Glomerular visceral epithelial cell (primary cell): Measurements from ENCODE around the gene CXCL13.
"Not testable (repeated sequence)": the region's sequence is repeated elsewhere in the genome, so short reads cannot be mapped to it uniquely, and the experiment has no call there.

Experiments
- DNase-seq: peaks from one replicate; pipeline ENCODE4 v3.0.0-alpha.2; 2016; ENCODE audit errors: extremely low spot score

Gene CXCL13, protein sequence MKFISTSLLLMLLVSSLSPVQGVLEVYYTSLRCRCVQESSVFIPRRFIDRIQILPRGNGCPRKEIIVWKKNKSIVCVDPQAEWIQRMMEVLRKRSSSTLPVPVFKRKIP

DNA sequence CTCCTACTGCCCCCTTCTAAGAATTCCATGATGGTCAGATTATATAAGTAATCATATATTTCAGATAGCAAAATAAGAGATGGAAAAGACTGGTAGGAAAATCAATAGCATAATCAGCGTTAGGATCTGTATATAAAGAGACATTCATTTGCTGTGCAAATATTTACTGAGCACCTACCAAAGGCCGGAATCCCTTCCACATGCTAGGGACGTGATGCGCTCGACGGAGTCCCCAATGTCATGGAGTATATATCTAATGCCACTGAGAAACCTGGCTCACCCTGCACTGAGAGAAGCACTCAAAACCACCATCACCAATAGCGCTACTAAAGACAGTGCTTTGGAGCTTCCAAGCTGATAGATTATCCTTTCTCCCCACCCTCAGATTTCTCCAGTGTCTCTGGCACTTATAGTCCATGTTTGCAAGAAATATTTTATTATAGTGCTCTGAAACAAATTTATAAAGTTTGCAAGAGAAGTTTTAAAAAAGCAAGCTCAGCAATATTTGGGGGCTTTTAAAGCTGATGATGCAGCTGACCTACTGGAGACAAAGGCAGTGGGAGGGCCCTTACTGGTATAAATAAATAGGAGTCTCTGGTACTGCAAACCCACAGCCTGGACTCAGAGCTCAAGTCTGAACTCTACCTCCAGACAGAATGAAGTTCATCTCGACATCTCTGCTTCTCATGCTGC is at the start of gene CXCL13:
CXCL13 (plus strand) TSS at position 611 of the 693 bp plus-strand sequence; CDS start at position 657, 46 bp downstream.
- DNase-seq, result no peak

DNA sequence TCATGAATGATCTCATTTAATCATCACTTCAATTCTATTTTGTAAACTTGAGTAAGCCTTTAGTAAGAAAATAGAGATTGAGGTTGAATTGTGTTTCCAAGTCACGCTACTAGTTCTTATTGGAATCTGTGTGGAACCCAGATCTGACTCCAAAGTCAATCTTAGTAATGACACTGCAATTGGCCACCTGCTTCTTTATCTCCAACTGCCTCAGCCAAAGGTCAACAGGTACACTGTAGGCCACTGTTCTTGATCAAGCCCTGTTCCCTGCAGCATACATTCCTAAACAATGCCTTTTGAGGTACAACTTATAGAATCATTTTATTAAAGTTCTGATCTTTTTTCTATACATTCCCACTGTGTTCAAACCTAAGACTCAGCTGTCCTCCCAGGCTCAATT is 45.5 kb upstream of the CXCL13 start:
- no peak for DNase-seq

- not testable (repeated sequence) for DNase-seq
Measured at GRCh38 chr4:77561720-77562119, 43.9 kb upstream of the CXCL13 start.

DNA sequence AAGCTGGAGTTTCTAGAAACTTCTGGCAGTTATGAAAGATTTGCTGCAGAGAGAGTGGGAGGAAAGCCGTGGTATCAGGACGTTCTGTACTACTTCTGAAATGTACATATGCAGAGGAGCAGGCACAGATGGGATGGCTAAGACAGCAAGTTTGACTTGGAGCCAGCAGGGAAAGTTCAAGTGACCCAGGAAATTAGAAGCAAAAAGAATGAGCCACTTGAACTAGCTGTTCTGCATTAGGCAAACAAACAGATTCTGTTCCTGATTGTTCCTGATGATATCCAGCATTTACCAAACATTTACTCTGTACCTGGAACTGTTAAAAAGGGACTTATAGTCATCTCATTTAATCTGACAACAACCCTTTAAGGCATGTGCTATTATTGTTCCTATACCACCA is 41.4 kb upstream of the CXCL13 start:
- no peak for DNase-seq

GRCh38 chr4:77566148-77566547 is 39.5 kb upstream of the CXCL13 start:
- no peak for DNase-seq

- DNase-seq, result no peak
Measured at GRCh38 chr4:77567549-77567948, 38.1 kb upstream of the CXCL13 start.

DNA sequence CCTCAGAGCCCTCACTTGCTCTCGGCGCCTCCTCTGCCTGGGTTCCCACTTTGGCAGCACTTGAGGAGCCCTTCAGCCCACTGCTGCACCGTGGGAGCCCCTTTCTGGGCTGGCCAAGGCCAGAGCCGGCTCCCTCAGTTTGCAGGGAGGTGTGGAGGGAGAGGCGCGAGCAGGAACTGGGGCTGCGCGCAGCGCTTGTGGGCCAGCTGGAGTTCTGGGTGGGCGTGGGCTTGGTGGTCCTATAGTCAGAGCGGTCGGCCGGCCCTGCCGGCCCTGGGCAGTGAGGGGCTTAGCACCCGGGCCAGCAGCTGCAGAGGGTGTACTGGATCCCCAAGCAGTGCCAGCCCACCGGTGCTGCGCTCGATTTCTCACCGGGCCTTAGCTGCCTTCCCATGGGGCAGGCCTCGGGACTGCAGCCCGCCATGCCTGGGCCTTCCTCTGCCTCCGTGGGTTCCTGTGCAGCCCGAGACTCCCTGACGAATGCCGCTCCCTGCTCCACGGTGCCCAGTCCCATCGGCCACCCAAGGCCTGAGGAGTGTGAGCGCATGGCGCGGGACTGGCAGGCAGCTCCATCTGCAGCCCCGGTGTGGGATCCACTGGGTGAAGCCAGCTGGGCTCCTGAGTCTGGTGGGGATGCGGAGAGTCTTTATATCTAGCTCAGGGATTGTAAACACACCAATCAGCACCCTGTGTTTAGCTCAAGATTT is 35.0 kb upstream of the CXCL13 start:
- not testable (repeated sequence) for DNase-seq

DNA sequence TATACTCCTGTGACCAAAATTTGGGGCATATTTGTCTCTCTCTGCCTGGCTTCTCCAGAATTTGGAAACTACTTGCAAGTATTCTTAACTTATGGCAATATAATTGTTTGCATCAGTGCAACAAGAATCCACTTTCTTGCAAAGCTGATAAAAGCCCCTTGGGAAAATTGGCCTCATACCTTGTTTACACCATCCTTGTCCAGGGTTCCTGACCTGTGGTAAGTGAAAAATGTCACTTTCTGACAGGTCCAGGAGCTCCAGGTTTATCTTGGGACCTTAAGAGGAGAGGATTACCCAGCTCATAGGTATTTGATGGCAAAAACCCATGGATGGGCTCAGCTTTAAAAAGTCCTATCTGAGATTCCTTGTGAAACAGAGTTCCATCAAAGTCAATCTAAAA is 29.3 kb upstream of the CXCL13 start:
- DNase-seq, result no peak

- no peak for DNase-seq
Measured at GRCh38 chr4:77578145-77578544, 27.5 kb upstream of the CXCL13 start.

GRCh38 chr4:77579406-77580076 is 26.1 kb upstream of the CXCL13 start:
- peak; percentile 90 for DNase-seq

GRCh38 chr4:77581724-77582123 is 23.9 kb upstream of the CXCL13 start:
- DNase-seq, result no peak

- DNase-seq, result peak; percentile 24
Measured at GRCh38 chr4:77582156-77582555, 23.5 kb upstream of the CXCL13 start.

GRCh38 chr4:77582711-77583110 is 22.9 kb upstream of the CXCL13 start:
- DNase-seq, result peak; percentile 40

- peak; percentile 35 for DNase-seq
Measured at GRCh38 chr4:77586951-77587383, 18.7 kb upstream of the CXCL13 start.

DNA sequence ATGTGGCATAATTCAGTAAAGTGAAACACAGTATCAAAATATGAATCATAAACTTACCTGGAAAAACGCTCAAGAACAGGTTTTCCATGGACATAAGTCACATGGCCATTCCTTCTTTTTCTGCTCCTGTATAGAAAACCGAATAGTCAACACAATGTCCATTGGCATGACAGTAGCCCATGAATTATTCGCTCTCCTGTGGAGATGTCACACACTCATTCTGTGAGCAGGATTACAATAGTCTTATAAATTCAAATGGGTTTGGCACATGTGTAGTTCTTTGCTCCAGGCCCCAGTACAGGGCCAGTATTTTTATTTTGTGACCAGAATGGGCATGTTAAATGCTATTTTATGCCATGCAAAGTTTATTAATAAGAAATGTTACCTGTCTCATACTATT is 15.1 kb upstream of the CXCL13 start:
- DNase-seq, result no peak

- DNase-seq, result no peak
Measured at GRCh38 chr4:77591532-77591931, 14.1 kb upstream of the CXCL13 start.

- no peak for DNase-seq
Measured at GRCh38 chr4:77593101-77593500, 12.5 kb upstream of the CXCL13 start.

DNA sequence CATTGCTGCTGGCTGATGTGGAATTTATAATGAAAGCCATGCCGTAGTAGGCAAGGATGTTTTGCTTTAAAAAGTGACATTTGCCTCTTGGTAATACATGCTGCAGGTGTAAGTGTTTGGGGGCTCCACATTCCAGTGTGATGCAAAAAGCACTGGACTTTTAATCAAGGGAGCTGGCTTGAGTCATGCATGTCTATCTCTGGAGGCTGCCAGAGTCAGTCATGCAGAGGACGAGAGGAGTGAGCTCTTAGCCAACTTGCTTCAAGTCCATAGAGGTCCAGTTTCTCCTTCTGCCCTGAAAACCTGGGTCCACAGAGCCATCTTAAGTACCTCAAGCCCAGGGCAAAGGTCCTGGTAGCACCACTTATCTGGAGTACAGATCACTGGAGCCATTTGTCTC is 11.6 kb upstream of the CXCL13 start:
- DNase-seq, result peak; percentile 65

DNA sequence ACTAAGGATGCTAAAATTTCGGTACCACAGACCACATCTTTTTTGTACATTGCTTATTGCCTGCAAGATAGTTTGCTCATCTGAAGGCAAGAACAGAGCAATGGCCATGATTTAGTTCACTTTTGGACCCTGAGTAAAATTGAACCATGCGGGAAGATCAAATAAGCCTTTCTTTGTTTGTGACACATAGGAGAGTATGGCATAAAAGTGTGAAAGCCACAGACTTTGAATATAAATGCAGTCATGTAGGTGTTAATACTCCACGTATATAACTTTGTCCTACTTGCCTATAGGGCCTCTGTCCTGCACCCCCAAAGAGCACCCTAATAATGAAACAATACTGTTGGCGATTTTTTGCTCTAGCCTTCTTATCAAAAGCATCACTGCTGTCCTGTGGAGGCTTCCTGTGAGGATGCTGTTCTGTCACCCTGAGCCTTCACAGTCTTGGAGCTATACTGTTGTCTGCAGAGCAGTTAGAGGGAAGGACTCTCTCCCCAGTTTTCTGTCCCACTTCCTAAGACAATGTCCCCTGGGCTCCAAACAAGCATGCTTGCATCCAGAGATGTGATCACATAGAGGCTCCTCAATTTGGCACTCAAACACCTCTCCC is 10.2 kb upstream of the CXCL13 start:
- no peak for DNase-seq

DNA sequence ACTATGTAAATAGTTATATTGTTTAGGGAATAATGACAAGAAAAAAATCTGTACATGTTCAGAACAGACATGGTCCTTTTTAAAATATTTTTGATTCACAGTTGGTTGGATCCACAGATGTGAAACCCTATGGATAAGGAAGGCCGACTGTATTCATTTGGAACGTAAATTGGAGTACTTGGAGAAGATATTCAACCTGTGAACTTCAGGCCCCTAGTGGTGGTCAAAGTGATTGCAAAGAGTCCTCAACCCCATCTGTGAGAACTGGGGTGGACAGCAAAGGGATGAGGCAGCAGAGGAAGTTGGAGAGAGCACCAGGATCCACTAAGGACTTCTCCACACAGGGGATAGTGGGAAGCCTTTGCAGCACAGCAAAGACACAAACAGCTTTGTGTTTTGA is 6.2 kb upstream of the CXCL13 start:
- DNase-seq, result peak; percentile 54

- DNase-seq, result peak; percentile 43
Measured at GRCh38 chr4:77600521-77601451, 4.8 kb upstream of the CXCL13 start.
